ENCODE results near the gene BANP.
"Not testable (repeated sequence)": the region's sequence is repeated elsewhere in the genome, so short reads cannot be mapped to it uniquely, and the experiment has no call there.

Gene BANP

GRCh38 chr16:87993901-87994300 is 42.7 kb downstream of the BANP start:
- no peak for DNase-seq (ENCODE audit: low read depth, low spot score)

DNA sequence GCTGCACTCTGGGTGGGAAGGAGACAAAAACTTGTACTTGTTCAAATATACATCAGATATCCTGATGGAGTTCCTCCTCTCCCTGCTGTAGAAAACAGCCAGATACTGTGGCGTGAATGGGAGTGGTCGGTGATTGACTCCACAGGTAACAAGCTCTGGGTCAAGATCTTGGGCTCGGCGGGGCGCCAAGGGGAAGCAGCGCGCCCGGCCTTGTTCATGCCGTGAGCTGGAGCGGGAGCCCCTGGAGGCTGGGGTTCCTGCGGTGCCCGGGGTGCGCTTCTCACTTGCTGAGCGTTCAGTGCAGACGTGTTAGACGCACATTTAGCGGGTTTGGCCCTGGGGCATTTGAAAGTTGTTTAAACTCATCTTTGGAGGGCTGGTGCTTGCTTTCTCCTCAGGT is 44.4 kb downstream of the BANP start:
- DNase-seq (ENCODE audit: low read depth, low spot score), result no peak

DNA sequence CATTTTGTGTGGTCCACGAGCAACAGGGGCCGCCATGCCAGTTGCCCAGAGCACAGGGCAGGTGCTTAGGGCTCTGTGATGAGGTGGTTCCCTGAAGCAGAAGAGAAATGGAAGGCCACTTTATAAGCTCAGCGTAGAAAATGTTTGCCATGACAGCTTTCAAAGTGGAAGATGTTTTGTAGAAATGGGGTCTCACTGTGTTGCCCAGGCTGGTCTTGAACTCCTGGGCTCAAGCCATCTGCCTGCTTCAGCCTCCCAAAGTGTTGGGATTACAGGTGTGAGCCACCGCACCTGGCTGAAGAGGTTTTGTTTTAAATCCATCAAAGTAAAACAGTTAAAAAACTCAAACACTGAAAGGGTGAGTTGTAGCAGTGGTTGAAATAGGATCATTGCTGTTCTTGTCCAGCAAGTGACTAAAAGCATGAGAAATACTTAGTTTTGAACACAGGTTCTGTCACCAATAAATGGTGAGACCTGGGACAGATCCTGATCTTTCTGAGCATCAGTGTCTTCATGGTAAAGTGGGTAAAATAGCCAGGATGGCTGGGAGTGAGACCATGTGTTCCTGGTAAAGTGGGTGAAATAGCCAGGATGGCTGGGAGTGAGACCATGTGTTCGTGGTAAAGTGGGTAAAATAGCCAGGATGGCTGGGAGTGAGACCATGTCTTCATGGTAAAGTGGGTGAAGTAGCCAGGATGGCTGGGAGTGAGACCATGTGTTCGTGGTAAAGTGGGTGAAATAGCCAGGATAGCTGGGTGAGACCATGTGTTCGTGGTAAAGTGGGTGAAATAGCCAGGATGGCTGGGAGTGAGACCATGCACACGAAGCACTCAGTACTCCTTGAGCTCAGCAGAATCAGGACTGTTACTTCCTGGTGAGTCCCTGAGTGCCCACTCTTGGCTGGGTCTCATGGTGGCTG is 46.0 kb downstream of the BANP start:
- DNase-seq (ENCODE audit: low read depth, low spot score), result no peak

GRCh38 chr16:87998184-87998793 is 47.1 kb downstream of the BANP start:
- DNase-seq (ENCODE audit: low read depth, low spot score), result not testable (repeated sequence)

GRCh38 chr16:87998992-87999391 is 47.8 kb downstream of the BANP start:
- DNase-seq (ENCODE audit: low read depth, low spot score), result not testable (repeated sequence)

DNA sequence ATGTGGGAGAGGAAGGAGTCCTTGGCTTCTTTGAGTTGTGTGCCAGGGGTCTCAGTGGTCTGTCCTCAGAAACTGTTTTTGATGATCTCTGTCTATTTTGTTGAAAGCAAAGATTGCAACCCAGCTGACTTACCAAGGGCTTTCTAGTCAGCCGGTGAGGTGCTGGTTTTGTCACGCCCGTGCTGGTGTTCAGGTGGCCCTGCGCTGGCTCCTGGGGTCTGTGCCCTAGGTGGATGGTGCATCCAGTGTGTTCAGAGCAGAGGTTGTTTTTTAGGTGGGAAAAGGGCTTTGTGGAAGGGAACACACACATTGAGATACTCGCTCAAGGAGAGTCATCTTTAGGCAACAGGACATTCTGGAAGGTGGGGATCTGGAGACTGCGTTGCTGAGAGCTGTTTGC is 51.0 kb downstream of the BANP start:
- DNase-seq (ENCODE audit: low read depth, low spot score), result no peak

GRCh38 chr16:88002749-88003148 is 51.5 kb downstream of the BANP start:
- DNase-seq (ENCODE audit: low read depth, low spot score), result no peak

GRCh38 chr16:88003316-88003715 is 52.1 kb downstream of the BANP start:
- no peak for DNase-seq (ENCODE audit: low read depth, low spot score)

- no peak for DNase-seq (ENCODE audit: low read depth, low spot score)
These were observed 52.5 kb downstream of the BANP start for GRCh38 chr16:88003736-88004135.

GRCh38 chr16:88004391-88004790 is 53.2 kb downstream of the BANP start:
- DNase-seq (ENCODE audit: low read depth, low spot score), result no peak

DNA sequence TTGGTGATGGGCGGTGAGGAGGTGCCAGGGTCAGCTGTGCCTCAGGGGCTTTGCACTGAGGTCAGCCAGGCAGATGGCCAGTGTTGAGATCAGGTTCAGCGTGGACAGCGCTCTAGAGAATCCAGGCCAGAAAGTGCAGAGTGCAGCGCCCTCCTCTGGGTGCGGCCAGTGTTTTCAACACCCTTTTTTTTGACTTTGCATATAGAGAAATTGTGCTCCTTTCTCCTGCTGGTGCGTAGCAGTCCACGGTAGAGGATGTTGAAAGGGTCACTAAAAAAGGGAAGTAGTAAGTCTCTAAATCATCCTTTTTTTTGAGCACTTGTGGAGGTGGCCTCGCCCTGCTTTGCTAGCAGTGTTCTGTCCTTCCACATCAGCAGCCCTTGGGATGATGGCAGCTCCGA is 53.9 kb downstream of the BANP start:
- DNase-seq (ENCODE audit: low read depth, low spot score), result no peak

- no peak for DNase-seq (ENCODE audit: low read depth, low spot score)
These were observed 54.7 kb downstream of the BANP start for GRCh38 chr16:88005968-88006367.

GRCh38 chr16:88007321-88007731 is 56.1 kb downstream of the BANP start:
- no peak for DNase-seq (ENCODE audit: low read depth, low spot score)

- DNase-seq (ENCODE audit: low read depth, low spot score), result no peak
These were observed 57.6 kb downstream of the BANP start for GRCh38 chr16:88008840-88009239.

GRCh38 chr16:88009563-88010342 is 58.5 kb downstream of the BANP start:
- DNase-seq (ENCODE audit: low read depth, low spot score), result no peak

GRCh38 chr16:88010343-88010967 is 59.2 kb downstream of the BANP start:
- DNase-seq (ENCODE audit: low read depth, low spot score), result no peak

- no peak for DNase-seq (ENCODE audit: low read depth, low spot score)
These were observed 59.8 kb downstream of the BANP start for GRCh38 chr16:88010968-88011483.

- no peak for DNase-seq (ENCODE audit: low read depth, low spot score)
These were observed 61.1 kb downstream of the BANP start for GRCh38 chr16:88012360-88012759.

- no peak for DNase-seq (ENCODE audit: low read depth, low spot score)
These were observed 61.9 kb downstream of the BANP start for GRCh38 chr16:88013091-88013609.

GRCh38 chr16:88013766-88014251 is 62.6 kb downstream of the BANP start:
- DNase-seq (ENCODE audit: low read depth, low spot score), result no peak

DNA sequence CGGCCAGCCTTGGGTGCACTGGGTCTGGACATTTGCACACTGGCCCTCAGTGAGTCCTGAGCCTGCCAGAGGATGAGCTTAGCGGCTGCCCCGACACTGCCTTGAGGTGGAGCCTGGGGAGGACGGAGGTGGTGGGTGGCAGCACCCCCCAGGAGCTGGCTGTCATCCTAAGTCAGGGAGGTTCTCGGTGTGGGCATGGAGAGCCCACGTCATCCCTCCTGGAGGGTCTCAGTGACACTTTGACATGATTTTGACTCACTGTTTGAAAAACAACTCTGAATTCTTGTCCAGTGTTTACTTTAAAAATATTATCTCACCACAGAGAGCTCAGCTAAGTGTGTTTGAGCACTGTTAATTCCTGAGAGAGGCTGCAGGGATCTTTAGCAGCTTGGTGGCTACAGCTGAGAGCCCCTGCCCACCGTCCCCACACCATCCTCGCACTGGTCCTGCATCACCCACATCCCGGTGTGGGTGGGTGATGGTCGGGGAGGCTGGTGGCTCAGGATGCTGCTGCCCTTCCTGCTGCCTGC is 63.1 kb downstream of the BANP start:
- no peak for DNase-seq (ENCODE audit: low read depth, low spot score)
